OCI-M1 (cell line): ENCODE measurements around the gene TMEM50B.
"Not testable (repeated sequence)": the region's sequence is repeated elsewhere in the genome, so short reads cannot be mapped to it uniquely, and the experiment has no call there.

ENCODE experiments used
- DNase-seq: peaks from one replicate; lab custom pipeline; 2025; lab: John Stamatoyannopoulos, UW

The TMEM50B gene

GRCh38 chr21:33479679-33480480, at the start of gene TMEM50B:
Gene TMEM50B, minus strand, starts transcription at chr21:33479974. Its CDS starts 11,089 bp downstream, at chr21:33468885.
- DNase-seq, result peak; percentile 99

- no peak for DNase-seq
These were observed 43.2 kb upstream of the TMEM50B start for GRCh38 chr21:33522953-33523349.

DNA sequence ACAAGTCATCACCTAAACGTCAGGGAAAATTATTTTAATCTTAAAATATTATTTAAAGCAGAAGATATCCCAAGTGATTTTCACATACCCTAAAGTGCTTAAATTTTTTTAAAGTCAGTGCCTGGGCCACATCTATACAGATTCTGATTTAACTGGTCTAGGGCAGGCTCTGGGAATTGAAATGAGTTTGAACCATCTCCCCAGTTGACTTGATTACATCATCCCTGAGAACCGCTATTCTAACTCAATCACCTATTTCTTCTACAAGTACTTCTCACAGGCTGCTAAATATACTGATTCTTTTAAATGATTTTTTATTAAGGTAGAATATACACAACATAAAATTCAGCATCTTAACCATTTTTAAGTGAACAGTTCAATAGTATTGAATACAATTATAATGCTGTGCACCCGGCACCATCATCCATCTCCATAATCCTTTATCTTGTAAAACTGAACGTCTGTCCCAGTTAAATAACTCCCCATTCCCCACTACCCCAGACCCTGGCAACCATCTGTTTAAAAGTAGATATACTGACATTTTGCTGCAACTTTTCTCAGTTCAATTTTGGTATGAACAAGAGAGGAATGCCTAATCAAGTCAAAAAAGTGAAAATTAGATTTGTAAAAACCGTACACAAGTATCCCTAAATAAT, 42.7 kb upstream of the TMEM50B start:
- DNase-seq, result no peak

GRCh38 chr21:33518899-33519298, 39.1 kb upstream of the TMEM50B start:
- DNase-seq, result no peak

GRCh38 chr21:33514229-33514628, 34.5 kb upstream of the TMEM50B start:
- peak; percentile 20 for DNase-seq

GRCh38 chr21:33512481-33512880, 32.7 kb upstream of the TMEM50B start:
- DNase-seq, result no peak

- DNase-seq, result no peak
These were observed 31.9 kb upstream of the TMEM50B start for GRCh38 chr21:33511639-33512038.

DNA sequence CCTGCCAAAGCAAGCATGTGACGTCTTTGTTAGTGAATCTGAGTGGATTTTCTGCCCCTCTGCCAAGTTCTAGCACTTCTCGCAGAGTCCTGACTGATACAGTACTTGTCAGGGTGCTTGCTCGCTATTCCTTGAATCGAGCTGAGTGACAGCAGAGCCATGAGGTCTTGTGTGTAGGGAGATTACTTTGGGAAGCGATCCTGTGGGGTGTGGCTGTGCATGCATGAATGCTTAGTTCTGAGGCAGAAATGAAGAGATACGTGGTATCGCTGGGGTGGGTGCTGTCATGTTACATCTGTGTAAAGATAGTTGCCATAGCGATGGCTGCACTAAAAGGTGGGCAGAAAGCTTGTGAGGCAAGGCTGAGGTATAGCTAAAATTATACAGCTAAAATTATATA, 31.1 kb upstream of the TMEM50B start:
- DNase-seq, result no peak

GRCh38 chr21:33507003-33507402, 27.2 kb upstream of the TMEM50B start:
- DNase-seq, result not testable (repeated sequence)

GRCh38 chr21:33505833-33506232, 26.1 kb upstream of the TMEM50B start:
- no peak for DNase-seq

DNA sequence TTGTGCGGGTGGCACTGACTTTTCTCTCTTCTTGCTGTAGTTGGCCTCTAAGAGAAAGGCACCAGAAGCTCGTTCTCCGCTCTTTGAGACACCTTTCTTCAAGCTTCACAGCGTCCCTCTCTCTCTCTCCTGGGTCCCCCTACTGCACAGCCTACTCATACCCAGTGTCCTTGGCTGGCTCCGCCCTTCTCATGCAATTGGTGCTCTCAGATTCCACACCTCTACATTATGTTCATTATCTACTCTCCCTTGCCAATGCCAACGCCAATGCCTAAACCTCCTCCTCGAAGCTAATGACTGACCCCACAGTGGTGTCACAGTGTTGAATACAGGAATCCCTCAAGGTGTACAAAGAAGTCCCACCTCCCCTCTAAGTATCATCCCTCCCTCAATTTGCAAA, 16.6 kb upstream of the TMEM50B start:
- no peak for DNase-seq

DNA sequence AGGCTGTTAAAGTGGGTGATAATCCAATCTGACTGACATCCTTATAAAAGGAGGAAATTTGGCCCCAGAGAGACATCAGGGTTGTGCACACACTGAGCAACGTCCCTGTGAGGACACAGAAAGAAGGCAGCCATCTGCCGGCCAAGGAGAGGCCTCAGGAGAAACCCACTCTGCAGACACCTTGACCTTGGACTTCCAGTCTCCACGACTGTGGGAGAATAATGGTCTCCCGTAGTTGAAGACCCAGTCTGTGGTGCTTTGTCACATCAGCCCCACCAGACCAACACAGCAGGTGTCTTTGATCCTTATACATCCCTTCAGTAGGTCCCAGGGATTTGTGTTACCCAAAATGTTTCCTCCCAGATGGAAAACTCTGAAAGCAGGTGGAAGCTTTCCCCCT, 16.0 kb upstream of the TMEM50B start:
- DNase-seq, result no peak

GRCh38 chr21:33493756-33494155, 14.0 kb upstream of the TMEM50B start:
- DNase-seq, result no peak

DNA sequence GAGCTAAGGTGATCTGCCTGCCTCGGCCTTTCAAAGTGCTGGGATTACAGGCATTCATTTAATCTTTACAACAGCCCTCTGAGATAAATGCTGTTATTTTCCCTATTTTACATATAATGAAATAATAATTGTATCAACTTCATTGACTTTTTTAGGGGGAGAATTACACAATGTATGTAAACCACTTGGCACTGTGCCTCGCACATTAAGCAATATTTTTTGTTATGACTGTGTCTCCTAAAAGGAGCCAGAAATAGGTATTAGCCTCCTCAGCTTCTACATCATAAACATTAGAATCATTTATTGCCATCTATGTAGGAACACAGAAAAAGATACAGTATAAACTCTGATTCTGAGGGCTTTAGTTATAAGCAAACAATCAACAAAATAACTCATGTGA, 12.8 kb upstream of the TMEM50B start:
- DNase-seq, result peak; percentile 29

- peak; percentile 97 for DNase-seq
These were observed 11.8 kb upstream of the TMEM50B start, which contains the start of gene DNAJC28 for GRCh38 chr21:33491373-33492102. Gene DNAJC28, minus strand, starts transcription at chr21:33491716. Its CDS starts 2,323 bp downstream, at chr21:33489393.

DNA sequence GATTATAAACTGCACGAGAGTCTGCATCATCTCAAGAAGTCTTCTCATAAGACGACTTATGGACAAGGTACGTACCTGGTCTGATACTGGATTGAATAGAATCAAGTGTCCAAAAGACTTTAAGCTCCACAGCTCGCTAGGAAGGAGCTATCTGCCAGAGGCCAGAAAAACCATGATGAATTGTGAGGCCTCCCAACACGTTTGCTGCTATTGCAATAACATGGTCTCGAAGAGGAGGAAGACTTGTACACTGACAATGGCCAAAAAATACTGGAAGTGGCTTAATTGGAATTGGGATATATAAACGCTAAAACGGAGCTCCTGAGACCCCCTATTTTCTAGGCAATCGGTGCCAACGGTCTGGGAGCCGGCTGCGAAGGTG, 11.2 kb upstream of the TMEM50B start:
- DNase-seq, result peak; percentile 79

DNA sequence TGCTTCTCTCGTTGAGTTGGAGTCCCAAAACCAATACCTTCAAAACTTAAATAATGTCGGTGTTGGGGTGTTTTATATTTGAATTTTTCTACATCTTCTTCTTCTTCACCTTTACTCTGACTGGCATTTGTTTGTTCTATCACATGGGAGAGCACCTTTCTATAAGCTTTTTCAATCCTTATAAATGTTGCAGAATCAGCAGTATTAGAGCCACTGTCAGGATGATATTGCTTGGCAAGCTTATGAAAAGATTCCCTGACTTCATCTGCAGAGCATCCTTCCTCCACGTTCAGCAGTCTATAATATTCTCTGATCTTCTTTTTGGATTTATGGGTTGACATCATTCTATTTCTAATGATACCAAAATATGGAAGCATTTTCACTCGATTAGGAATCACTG, 9.2 kb upstream of the TMEM50B start:
- no peak for DNase-seq

GRCh38 chr21:33487996-33488395, 8.2 kb upstream of the TMEM50B start:
- no peak for DNase-seq

GRCh38 chr21:33481314-33481943, 1.7 kb upstream of the TMEM50B start:
- no peak for DNase-seq

- DNase-seq, result no peak
These were observed 818 bp upstream of the TMEM50B start for GRCh38 chr21:33480481-33481103.

DNA sequence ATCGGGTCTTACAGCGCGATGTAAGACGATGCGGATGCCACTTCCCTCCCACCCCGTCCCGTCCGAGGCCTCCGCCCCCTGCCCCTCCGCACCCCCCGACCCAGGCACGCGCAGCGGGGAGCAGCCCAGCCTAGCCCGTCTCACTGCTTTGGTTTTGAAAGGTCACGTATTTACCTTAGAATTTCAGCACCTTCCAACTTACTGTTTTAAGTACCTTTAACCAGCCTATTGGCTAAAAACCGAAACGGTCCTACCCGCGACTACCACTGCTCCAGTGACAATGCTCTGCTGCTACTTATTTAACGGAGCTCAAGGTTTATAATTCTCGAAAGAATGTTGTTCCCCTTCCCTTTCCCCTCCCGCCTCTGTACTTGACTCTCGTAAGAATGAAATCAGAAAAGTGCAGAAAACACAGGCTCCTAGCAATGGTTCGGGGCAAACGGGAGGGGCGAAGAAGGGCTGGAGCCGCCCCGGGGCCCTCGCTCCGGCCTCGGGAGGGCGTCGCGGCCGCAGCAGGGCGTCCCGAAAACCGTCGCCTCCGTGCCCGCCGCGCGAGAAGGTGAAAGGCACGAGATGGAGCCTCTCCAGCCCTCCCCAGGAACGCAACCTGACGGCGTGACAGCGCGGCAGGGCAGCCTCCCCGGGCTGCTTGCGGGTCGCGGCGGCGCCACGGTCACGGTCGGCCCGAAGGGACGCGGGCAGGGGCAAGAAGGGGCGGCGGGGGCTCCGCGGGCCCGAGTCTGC, 667 bp downstream of the TMEM50B start:
- peak; percentile 71 for DNase-seq
